ENCODE measurements around the gene USP10.

The USP10 gene

GRCh38 chr16:84726669-84727467, 27.1 kb downstream of the USP10 start (continued):
- TF ChIP-seq ZNF280C (tag by site-specific recombination; IDR thresholded peaks at IDR 0.05) (no peak), ZNF830 (tag by site-specific recombination; IDR thresholded peaks at IDR 0.05; ENCODE audit: low read depth) (no peak)

GRCh38 chr16:84728853-84729424, 29.1 kb downstream of the USP10 start:
- POLR2A ChIA-PET, result no interaction called here
- TF ChIP-seq BCL6B (tag by site-specific recombination; IDR thresholded peaks at IDR 0.05) (no peak), FEZF1 (tag by site-specific recombination; IDR thresholded peaks at IDR 0.05) (no peak), ZNF48 (tag by site-specific recombination; IDR thresholded peaks at IDR 0.05) (no peak), ZNF121 (tag by site-specific recombination; IDR thresholded peaks at IDR 0.05) (no peak), ZNF558 (tag by site-specific recombination; IDR thresholded peaks at IDR 0.05) (no peak), ZNF266 (tag by site-specific recombination; IDR thresholded peaks at IDR 0.05; ENCODE audit: low read depth) (no peak), ZNF658 (tag by site-specific recombination; IDR thresholded peaks at IDR 0.05) (no peak), MEIS1 (CRISPR knock-in tag; IDR thresholded peaks at IDR 0.05; ENCODE audit: borderline replicate concordance) (no peak), ZNF561 (tag by site-specific recombination; IDR thresholded peaks at IDR 0.05; ENCODE audit: borderline replicate concordance) (no peak), KLF17 (tag by site-specific recombination; IDR thresholded peaks at IDR 0.05) (no peak), ZNF169 (tag by site-specific recombination; IDR thresholded peaks at IDR 0.05) (no peak), ZBTB8A (tag by site-specific recombination; IDR thresholded peaks at IDR 0.05) (no peak)
- CTCF ChIA-PET, result interaction anchor here (1.0 to 8.7 kb wide), 6 partner anchors 9 to 106 kb away, joined by 3 to 115 read pairs (median 3); no protein-coding TSS in a partner anchor
- Histone ChIP-seq H3K27ac (ENCODE audit: extremely low read depth, low read depth, low read length) (no peak overlapping the region), H3K4me1 (ENCODE audit: control insufficient read depth, insufficient read depth, low read length) (peaks cover 25% of the 10 kb centered on the region), H3K36me3 (ENCODE audit: control insufficient read depth in 2 of 2, insufficient read depth in 1 of 2, low read length in 2 of 2) (peaks cover 0 to 5% of the 10 kb centered on the region in 2 experiments; a peak in 1 of 3 replicates), H3K4me3 (ENCODE audit: low read depth, low read length) (no peak overlapping the region), H3K9me3 (ENCODE audit: control insufficient read depth, insufficient read depth, low read depth, low read length) (no peaks in the 10 kb centered on the region)

- peaks cover 0 to 8% of the 10 kb centered on the region in 2 experiments; a peak in 2 of 3 replicates for H3K36me3 ChIP-seq (ENCODE audit: control insufficient read depth in 2 of 2, insufficient read depth in 1 of 2, low read length in 2 of 2)
- TF ChIP-seq ZNF292 (tag by site-specific recombination; IDR thresholded peaks at IDR 0.05; ENCODE audit: borderline replicate concordance, low read depth) (no peak), ZNF837 (tag by site-specific recombination; IDR thresholded peaks at IDR 0.05) (no peak), SP7 (tag by site-specific recombination; IDR thresholded peaks at IDR 0.05) (peak; percentile 72; the same call in 1 of the 2 replicates), PRDM4 (tag by site-specific recombination; IDR thresholded peaks at IDR 0.05) (peak; percentile 77; the same call in 1 of the 2 replicates)
- H3K27ac ChIP-seq (ENCODE audit: extremely low read depth, low read depth, low read length), result no peak overlapping the region
- ChIA-PET POLR2A (interaction anchor here (0.8 to 1.3 kb wide), 2 partner anchors 29 to 111 kb away, joined by 4 read pairs; no protein-coding TSS in a partner anchor), CTCF (interaction anchor here (0.5 to 8.7 kb wide), 9 partner anchors 9 to 220 kb away, joined by 3 to 115 read pairs (median 3); no protein-coding TSS in a partner anchor)
- H3K9me3 ChIP-seq (ENCODE audit: control insufficient read depth, insufficient read depth, low read depth, low read length), result no peaks in the 10 kb centered on the region
- H3K4me3 ChIP-seq (ENCODE audit: low read depth, low read length), result no peak overlapping the region
- peaks cover 17% of the 10 kb centered on the region for H3K4me1 ChIP-seq (ENCODE audit: control insufficient read depth, insufficient read depth, low read length)
Measured at GRCh38 chr16:84729716-84730320, 30.0 kb downstream of the USP10 start.

Data from HEK293 (cell line).